BJ (cell line): ENCODE measurements around the gene POMT1. TPM values are rescaled to one million over a fixed set of nuclear protein-coding genes. Genes with fewer than 3 reads are reported as not detected.
"Not testable (repeated sequence)": the region's sequence is repeated elsewhere in the genome, so short reads cannot be mapped to it uniquely, and the experiment has no call there.

Experiments used
- CTCF ChIA-PET: fragments of 350-600 bp; formaldehyde crosslinking; extraction: SDS; loops from one replicate; lab custom pipeline; 2021; ENCODE audit warnings: antibody characterized with exemption, inconsistent platforms; lab: Yijun Ruan, JAX
- POLR2A ChIA-PET: fragments of 300-600 bp; sonication (Branson Sonifier 250); formaldehyde crosslinking; extraction: SDS; loops from one replicate; lab custom pipeline; 2021; ENCODE audit warnings: antibody characterized with exemption; lab: Charles Lee
- DNase-seq: peaks from one replicate; pipeline ENCODE4 v3.0.0-alpha.2; 2011; ENCODE audit warnings: low read depth
- H3K27me3 ChIP-seq: 2 replicates; pipeline ENCODE4 v1.6.0; 2011; ENCODE audit warnings: low read length; ENCODE audit not compliant: control insufficient read depth, insufficient read depth
- H3K36me3 ChIP-seq: 2 replicates; pipeline ENCODE4 v1.5.1; 2011; ENCODE audit warnings: low read length; ENCODE audit not compliant: control insufficient read depth, insufficient read depth
- H3K4me3 ChIP-seq: 2 replicates; pipeline ENCODE4 v1.5.1; 2011; ENCODE audit warnings: low read depth, mild to moderate bottlenecking, control low read depth, low read length
- CTCF ChIP-seq: IDR thresholded peaks from 2 replicates; pipeline ENCODE4 v1.5.1; 2011; ENCODE audit warnings: low read depth, mild to moderate bottlenecking, control low read depth, inconsistent platforms, low read length, moderate library complexity; ENCODE audit not compliant: insufficient read depth
- polyA plus RNA-seq: library from polyadenylated mRNA; depleted of rRNA; stranded (reverse); fragments of >200 nt; gene quantifications from 2 replicates; pipeline ENCODE4 v1.2.3, GENCODE V29; 2011

Gene POMT1
- polyA plus RNA-seq, 1 experiment = 32.1 TPM

DNA sequence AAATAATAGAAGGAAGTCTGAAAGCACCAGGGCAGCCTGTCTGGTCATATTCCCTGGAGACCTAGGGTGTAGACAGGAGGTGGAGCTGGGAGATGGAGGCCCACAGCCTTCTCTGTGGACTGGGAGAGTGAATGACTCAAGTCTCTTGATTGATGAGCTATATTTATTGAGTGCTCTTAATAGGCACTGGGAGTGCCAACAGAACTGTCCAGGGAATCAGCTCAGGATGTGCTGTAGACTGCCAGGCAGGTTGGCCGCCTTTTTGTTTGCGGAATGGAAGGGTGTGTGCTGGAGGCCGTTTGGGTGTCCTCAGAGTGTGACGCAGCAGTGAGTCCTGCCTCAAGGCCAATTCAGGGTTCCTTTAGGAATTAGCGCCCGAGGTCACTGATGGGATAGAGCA, 33.4 kb upstream of the POMT1 start:
- no peak for TF ChIP-seq CTCF
- POLR2A ChIA-PET = no interaction called here
- CTCF ChIA-PET = interaction anchor here (0.7 to 2.3 kb wide), 2 partner anchors 9 to 119 kb away, joined by 3 to 10 read pairs; no protein-coding TSS in a partner anchor
- Histone ChIP-seq H3K27me3 (no peaks in the 10 kb centered on the region), H3K36me3 (peaks cover 37% of the 10 kb centered on the region), H3K4me3 (no peak overlapping the region)
- no peak for DNase-seq

- POLR2A ChIA-PET = no interaction called here
- no peak for TF ChIP-seq CTCF
- DNase-seq = no peak
- CTCF ChIA-PET = interaction anchor here (0.7 to 2.3 kb wide), 3 partner anchors 9 to 120 kb away, joined by 3 to 10 read pairs (median 6); no protein-coding TSS in a partner anchor
- Histone ChIP-seq H3K27me3 (no peaks in the 10 kb centered on the region), H3K36me3 (peaks cover 38% of the 10 kb centered on the region), H3K4me3 (no peak overlapping the region)
Measured at GRCh38 chr9:131469951-131470350, 32.8 kb upstream of the POMT1 start.

DNA sequence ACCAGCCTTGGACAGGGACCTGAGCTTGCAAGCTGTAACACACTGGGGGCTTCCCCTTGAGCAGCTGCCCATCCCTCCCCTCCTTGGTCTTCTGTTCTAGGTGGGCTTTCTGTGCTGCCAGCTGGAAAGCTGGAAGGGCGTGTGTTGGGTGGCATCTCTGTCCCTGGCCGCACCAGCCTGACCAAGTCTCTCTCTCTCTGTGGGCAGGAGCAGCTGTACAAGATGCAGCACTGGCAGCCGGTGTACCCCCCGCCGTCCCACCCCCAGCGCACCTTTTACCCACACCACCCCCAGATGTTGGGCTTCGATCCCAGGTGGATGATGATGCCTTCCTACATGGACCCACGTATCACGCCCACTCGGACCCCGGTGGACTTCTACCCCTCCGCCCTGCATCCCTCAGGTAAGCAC, 32.1 kb upstream of the POMT1 start:
- CTCF ChIA-PET = interaction anchor here (1.1 to 2.3 kb wide), 2 partner anchors 8 to 121 kb away, joined by 6 to 10 read pairs; no protein-coding TSS in a partner anchor
- POLR2A ChIA-PET = no interaction called here

DNA sequence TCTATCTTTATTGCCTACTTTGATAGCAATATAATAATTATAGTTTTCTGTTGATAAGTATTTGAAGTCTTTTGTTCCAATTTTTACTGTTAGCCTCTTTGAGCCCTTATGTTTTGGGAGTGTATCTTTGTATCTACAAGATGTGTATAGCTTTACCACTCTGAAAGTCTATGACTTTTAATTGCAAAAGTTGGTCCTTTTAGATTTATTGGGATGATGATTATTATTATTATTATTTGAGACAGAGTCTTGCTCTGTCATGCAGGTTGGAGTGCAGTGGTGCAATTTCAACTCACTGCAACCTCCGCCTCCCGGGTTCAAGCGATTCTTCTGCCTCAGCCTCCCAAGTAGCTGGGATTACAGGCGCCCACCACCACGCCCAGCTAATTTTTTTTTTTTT, 30.6 kb upstream of the POMT1 start:
- H3K27me3 ChIP-seq, H3K4me3 ChIP-seq, POLR2A ChIA-PET, DNase-seq: not testable (repeated sequence)
- H3K36me3 ChIP-seq = peaks cover 47% of the 10 kb centered on the region
- CTCF ChIA-PET = interaction anchor here (0.8 kb wide), 1 partner anchor 23 kb away, joined by 3 read pairs; no protein-coding TSS in a partner anchor

More for the DNA sequence above, 32.1 kb upstream of the POMT1 start:
- Histone ChIP-seq H3K4me3 (no peak overlapping the region), H3K27me3 (no peaks in the 10 kb centered on the region), H3K36me3 (peaks cover 42% of the 10 kb centered on the region)
- TF ChIP-seq CTCF = no peak
- no peak for DNase-seq

DNA sequence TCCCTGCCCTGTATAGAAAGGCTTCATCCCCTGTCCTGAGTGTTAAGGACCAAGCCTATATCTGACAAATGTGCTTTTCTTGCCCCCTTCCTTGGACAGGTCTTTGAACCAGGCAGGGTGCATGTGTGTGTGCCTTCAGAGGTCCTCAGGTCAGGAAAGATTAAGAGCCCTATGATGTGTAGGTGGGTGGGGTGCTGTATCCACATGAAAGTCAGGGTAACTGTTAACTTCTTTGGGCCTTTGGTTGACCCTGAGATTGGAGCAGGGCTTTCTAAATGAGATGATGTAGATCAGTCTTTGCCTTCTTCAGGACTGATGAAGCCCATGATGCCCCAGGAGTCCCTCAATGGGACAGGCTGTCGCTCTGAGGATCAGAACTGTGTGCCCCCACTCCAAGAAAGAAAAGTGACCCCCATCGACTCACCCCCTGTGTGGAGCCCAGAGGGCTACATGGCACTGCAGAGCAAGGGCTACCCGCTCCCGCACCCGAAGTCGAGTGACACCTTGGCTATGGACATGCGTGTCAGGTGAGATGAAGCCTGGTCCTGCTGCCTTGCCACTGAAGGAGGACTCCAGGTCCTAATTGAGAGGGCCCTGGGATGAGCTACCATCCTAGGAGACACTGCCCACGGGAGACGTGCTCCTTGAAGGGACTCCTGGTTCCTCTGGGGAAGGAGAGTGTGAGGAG, 29.4 kb upstream of the POMT1 start:
- CTCF ChIA-PET = interaction anchor here (0.6 to 2.6 kb wide), 2 partner anchors 61 to 123 kb away, joined by 3 to 8 read pairs; no protein-coding TSS in a partner anchor
- TF ChIP-seq CTCF = no peak
- Histone ChIP-seq H3K4me3 (no peak overlapping the region), H3K36me3 (peaks cover 47% of the 10 kb centered on the region), H3K27me3 (no peaks in the 10 kb centered on the region)
- DNase-seq = no peak
- POLR2A ChIA-PET = no interaction called here
